ENCODE data around the gene FERD3L.
"Not testable (repeated sequence)": the region's sequence is repeated elsewhere in the genome, so short reads cannot be mapped to it uniquely, and the experiment has no call there.

Gene FERD3L

DNA sequence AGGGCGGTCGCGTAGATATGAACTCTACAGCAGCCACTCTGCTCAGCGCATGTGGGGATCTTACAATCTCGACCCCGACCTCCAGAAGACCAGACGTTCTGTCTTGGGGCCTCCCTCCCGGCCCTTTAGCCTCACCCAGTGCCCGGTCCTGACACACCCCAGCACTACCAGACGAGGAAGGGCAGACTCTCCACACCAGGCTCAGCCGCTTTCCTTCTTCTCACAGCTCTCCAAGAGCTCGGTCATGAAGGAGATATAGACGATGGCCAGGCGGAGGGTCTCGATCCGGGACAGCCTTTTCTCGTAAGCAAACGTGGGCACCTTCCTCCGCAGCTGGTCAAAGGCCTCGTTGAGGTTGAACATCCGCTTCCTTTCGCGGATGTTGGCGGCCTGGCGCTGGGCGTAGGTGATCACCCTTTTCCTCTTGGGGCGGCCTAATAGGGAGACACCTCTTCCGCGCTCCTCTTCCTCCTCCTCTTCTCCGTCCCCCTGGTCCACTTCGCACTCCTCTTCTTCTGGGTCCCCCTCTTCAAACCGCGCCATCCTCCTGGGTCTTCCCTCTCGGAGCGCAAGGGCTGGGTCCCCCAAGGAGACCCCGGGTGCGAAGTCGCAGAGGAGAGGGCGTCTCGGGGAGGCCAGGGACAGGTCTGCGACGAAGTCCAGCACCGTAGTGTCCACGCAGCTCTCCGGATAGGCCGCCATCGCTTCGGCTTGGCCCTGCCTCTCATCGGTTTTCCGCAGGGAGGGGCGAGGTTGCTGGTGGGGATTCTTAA, at the start of gene FERD3L:
FERD3L (minus strand) TSS at position 761 of the 773 bp plus-strand sequence; CDS start at position 702, 59 bp downstream.
- no peak for DNase-seq (ENCODE audit: low read depth)

GRCh38 chr7:19194417-19194816, 49.2 kb upstream of the FERD3L start:
- DNase-seq (ENCODE audit: low read depth): not testable (repeated sequence)

GRCh38 chr7:19181634-19182033, 36.4 kb upstream of the FERD3L start:
- no peak for DNase-seq (ENCODE audit: low read depth)

DNA sequence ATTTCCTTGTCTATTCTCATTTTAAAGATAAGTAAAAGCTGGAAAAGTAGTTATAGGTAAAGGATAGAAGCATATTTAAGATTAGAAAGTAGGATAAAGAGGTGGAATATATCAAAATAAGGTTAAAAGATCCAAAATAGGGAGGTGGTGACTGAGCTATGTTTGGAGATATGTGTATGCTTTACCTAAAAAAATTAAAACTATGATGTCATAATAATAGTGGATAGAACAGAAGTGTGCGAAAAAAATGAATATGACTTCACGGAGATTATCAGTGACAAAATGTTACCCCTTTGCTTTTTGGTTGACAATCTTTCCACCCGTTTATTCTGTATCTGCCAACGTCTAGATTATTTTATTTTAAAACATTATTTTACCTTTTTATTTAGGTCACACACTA, 33.4 kb upstream of the FERD3L start:
- no peak for DNase-seq (ENCODE audit: low read depth)

DNA sequence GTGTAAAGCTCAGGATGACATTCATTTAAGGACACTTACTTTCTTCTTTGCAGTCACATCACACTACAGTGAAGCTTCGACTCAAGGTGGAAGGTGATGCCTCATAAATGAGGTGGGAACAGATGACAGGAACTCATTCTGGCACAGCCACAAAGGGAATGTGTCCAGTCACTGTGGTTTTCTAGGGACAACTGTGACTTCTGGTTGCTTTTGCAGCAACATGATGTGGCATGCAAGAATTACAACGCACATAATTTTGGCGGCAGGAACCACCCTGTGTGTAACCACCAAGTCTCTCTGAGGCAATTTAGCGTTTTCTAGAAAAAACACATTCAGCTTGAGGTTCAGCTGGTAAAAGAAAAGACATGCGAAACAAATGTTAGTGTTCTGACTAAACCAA, 32.0 kb upstream of the FERD3L start:
- no peak for DNase-seq (ENCODE audit: low read depth)

GRCh38 chr7:19175241-19175640, 30.0 kb upstream of the FERD3L start:
- DNase-seq (ENCODE audit: low read depth): no peak

- DNase-seq (ENCODE audit: low read depth): no peak
Measured at GRCh38 chr7:19161671-19162070, 16.4 kb upstream of the FERD3L start.

- DNase-seq (ENCODE audit: low read depth): no peak
Measured at GRCh38 chr7:19146699-19147098, 1.5 kb upstream of the FERD3L start.

- no peak for DNase-seq (ENCODE audit: low read depth)
Measured at GRCh38 chr7:19145434-19146115, 354 bp upstream of the FERD3L start.

- DNase-seq (ENCODE audit: low read depth): no peak
Measured at GRCh38 chr7:19143881-19144574, 1.2 kb downstream of the FERD3L start.

DNA sequence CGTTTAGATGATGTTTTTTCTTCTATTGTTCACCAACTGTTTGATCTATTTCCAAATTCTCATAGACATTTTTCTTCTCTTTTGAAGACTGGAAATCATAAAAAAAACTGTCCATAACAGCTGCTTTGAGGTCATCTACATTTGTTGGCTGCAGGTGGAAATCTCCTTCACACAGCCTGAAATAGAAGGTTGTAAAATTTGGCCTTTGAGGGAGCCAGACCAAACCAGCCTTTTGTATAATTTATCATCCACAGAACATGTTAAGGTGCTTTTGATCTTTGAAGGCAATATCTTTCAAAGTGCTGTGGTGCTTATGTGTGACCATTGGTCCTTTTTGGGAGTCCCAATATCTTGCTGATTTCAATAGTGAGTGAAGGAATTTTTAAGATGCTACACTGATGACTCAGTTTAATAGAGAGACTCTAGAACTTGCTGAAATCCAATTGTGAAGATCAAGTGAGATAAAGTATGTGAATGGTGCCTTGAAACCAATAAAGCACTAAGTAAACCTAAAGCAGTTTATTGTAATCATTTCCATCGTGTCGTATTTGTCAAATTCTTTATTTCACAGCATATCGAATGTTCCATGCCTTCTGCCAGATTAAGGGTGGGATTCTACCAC, 5.4 kb downstream of the FERD3L start:
- no peak for DNase-seq (ENCODE audit: low read depth)

GRCh38 chr7:19133886-19134285, 11.3 kb downstream of the FERD3L start:
- no peak for DNase-seq (ENCODE audit: low read depth)

DNA sequence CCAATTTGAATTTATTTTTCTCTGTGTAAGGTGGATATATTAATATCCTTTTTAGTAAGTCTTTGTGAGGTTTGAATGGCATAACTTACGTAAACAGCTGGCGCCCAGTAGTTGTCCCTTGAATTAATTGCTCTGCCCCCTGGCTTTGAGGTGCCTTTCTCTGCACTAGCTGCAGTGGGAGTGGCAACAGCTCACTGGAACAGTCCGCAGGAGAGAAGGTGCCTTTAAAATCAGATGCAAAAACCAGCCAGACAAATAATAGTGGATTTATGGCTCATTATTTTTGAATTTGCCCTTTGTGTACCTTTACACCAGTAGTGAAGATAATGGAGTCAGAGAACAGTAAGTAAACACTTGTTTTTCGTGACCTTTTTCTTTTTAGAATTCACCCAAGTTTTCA, 11.8 kb downstream of the FERD3L start:
- DNase-seq (ENCODE audit: low read depth): no peak

DNA sequence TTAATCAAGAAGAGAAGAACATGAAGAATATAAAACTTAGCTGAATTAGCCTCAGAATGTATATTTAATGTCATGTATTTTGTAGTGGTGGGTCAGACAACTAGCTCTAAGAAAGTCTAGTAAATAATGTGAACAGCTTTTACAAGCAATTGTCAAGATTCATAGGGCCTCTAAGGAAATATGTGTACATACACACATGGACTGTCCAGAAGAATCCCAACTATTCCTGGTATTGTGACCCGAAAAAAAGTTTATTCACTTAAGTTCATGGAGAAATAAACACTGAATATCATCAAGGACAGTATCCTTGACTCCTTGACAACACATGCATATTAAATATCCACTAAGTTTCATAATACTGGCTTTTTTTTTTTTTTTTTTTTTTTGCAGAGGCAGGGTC, 16.4 kb downstream of the FERD3L start:
- no peak for DNase-seq (ENCODE audit: low read depth)

- no peak for DNase-seq (ENCODE audit: low read depth)
Measured at GRCh38 chr7:19121977-19122588, 23.1 kb downstream of the FERD3L start.

GRCh38 chr7:19119870-19120486, 25.2 kb downstream of the FERD3L start:
- DNase-seq (ENCODE audit: low read depth): no peak

- no peak for DNase-seq (ENCODE audit: low read depth)
Measured at GRCh38 chr7:19119372-19119771, 25.8 kb downstream of the FERD3L start.

DNA sequence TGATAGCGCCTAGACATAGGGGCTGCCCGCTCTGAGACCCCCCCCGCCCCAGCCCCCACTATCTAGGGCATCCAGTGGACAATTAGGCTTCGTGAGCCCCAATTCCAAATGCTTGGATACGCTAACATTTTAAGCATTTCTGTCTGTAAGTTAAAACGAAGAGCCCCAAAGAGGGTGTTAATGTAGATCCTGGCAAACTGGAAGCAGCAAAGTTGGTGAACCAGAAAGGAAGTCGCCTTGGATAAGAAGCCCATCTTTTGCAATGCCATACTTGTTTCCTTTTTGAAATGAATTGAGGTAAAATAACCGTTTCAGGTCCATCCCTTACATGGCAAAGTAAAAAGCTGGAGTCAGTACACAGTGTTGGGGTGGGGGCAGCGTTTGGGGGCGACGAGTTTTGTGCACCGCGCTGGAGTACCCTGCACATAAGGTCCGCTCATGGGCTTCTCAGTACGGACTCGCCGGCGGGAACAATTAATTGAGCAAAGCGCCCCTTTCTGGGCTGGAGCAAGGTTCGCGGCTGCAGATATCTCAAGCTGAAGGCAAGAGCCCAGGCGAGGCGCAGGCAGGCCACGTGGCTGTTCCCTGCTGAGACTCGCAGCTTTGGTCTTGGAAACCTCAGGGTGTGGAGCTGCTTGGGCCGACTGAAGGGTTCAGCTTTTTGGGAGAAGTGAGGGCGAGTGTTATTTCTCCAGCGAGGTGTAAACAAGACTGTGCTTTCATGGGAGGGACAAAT, 26.4 kb downstream of the FERD3L start:
- no peak for DNase-seq (ENCODE audit: low read depth)

GRCh38 chr7:19117870-19118608, 27.2 kb downstream of the FERD3L start:
- no peak for DNase-seq (ENCODE audit: low read depth)
